ENCODE data around the gene AMPH. TPM values are rescaled to one million over a fixed set of nuclear protein-coding genes. Genes with fewer than 3 reads are reported as not detected.
"Not testable (repeated sequence)": the region's sequence is repeated elsewhere in the genome, so short reads cannot be mapped to it uniquely, and the experiment has no call there.

AMPH gene
- total and polyA plus RNA-seq, 3 experiments from 2014 or later: 0.18 TPM; not detected in 2

DNA sequence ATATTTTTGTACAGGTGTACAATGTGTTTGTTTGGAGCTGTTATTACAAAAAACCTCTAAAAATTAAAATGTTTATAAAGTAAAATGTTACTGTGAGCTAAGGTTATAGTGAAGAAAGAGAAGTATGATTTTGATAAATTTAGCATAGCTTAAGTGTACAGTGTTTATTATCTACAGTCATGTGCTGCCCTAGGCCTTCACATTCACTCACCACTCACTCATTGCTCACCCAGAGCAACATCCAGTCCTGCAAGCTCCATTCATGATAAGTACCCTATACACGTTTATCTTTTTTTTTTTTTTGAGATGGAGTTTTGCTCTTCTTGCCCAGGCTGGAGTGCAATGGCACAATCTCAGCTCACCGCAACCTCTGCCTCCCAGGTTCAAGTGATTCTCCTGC lies 59.6 kb downstream of the AMPH start:
- H3K4me3 Mint-ChIP-seq; H3K36me3 ChIP-seq (ENCODE audit: insufficient read depth, low read length); CTCF ChIA-PET; POLR2A ChIA-PET; DNase-seq; H3K27ac ChIP-seq (ENCODE audit: low read depth, low read length); H3K4me1 Mint-ChIP-seq; H3K9me3 ChIP-seq (ENCODE audit: low read length); H3K27ac Mint-ChIP-seq; H3K4me3 ChIP-seq (ENCODE audit: low read length); H3K27me3 Mint-ChIP-seq; H3K4me1 ChIP-seq (ENCODE audit: insufficient read depth, low read length); H3K36me3 Mint-ChIP-seq; H3K9me3 Mint-ChIP-seq; H3K27me3 ChIP-seq (ENCODE audit: insufficient read depth, low read length, poor library complexity, severe bottlenecking): not testable (repeated sequence)

DNA sequence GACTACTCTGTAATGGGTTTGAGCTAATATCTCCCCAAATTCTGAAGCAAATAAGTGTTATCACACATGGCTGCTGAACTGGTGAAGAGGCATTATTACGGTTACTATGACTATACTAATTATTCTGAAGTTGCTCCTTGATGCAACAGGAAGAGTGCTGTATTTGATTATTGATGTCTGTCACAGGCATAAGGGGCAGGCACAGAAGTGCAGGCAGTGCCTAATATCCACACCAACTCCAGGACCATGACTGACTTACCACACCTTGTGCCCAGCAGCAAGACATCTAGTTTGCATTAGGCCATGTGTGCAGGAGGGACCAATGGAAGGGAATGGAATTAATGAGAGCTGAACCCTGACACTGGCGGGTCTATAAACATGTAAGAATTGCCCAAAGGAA lies 62.7 kb downstream of the AMPH start:
- ChIA-PET POLR2A (no interaction called here), CTCF (interaction anchor here (1.2 kb wide), 1 partner anchor 10 kb away, joined by 3 read pairs; no protein-coding TSS in a partner anchor)
- H3K27me3 Mint-ChIP-seq: peaks cover 4 to 9% of the 10 kb centered on the region in 2 donors
- H3K36me3 ChIP-seq (ENCODE audit: insufficient read depth, low read length): no peaks in the 10 kb centered on the region
- DNase-seq: no peak
- no peak overlapping the region for H3K4me3 Mint-ChIP-seq
- H3K9me3 ChIP-seq (ENCODE audit: low read length): no peaks in the 10 kb centered on the region
- no peak overlapping the region for H3K4me3 ChIP-seq (ENCODE audit: low read length)
- no peaks in the 10 kb centered on the region for H3K4me1 Mint-ChIP-seq
- no peak overlapping the region for H3K27ac Mint-ChIP-seq
- no peaks in the 10 kb centered on the region for H3K36me3 Mint-ChIP-seq
- no peaks in the 10 kb centered on the region for H3K4me1 ChIP-seq (ENCODE audit: insufficient read depth, low read length)
- H3K27ac ChIP-seq (ENCODE audit: low read depth, low read length): no peak overlapping the region
- no peaks in the 10 kb centered on the region for H3K27me3 ChIP-seq (ENCODE audit: insufficient read depth, low read length, poor library complexity, severe bottlenecking)
- no peaks in the 10 kb centered on the region for H3K9me3 Mint-ChIP-seq

DNA sequence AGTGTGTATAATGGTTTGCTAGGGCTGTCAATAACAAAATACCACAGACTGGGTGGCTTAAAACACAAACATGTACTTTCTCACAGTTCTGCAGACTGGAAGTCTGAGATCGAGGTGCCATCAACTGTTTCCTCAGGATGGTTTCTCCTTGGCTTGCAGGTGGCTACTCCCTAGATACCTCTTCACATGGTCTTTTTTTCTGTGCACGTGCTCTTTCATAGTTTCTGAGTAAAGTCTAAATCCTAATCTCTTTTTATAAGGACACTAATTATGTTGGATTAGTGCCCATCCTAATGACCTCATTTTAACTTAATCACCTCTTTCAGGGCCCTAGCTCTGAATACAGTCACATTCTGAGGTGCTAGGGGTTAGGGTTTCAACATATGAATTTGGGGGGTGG lies 65.9 kb downstream of the AMPH start:
- Mint-ChIP-seq H3K4me3 (no peak overlapping the region), H3K9me3 (peaks cover 0 to 4% (median 0%) of the 10 kb centered on the region in 5 donors), H3K4me1 (no peaks in the 10 kb centered on the region), H3K27me3 (peaks cover 7 to 21% of the 10 kb centered on the region in 2 donors), H3K36me3 (peaks cover 0 to 1% (median 0%) of the 10 kb centered on the region in 3 donors), H3K27ac (no peak overlapping the region)
- H3K27ac ChIP-seq (ENCODE audit: low read depth, low read length): no peak overlapping the region
- no peak for DNase-seq
- H3K4me3 ChIP-seq (ENCODE audit: low read length): no peak overlapping the region
- ChIA-PET CTCF (no interaction called here), POLR2A (no interaction called here)
- no peaks in the 10 kb centered on the region for H3K27me3 ChIP-seq (ENCODE audit: insufficient read depth, low read length, poor library complexity, severe bottlenecking)
- no peaks in the 10 kb centered on the region for H3K4me1 ChIP-seq (ENCODE audit: insufficient read depth, low read length)
- no peaks in the 10 kb centered on the region for H3K36me3 ChIP-seq (ENCODE audit: insufficient read depth, low read length)
- no peaks in the 10 kb centered on the region for H3K9me3 ChIP-seq (ENCODE audit: low read length)

DNA sequence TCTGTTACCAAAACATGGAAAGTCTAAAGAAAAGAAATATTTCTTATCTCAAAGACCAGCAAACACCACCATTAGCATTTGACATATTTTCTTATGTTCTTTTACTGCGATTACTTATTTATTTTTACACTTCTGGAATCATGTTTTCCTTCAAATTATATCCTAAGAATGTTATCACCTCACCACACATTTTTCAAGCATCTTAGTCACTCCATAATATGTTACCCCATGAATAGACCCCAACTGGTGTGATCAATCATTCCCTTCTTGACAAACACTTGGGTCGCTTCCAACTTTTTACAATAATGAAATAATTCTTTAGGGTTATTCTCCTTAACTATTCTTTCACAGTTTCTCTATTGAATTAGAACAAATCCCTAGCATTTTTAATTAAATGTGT lies 67.4 kb downstream of the AMPH start:
- ChIA-PET CTCF (no interaction called here), POLR2A (no interaction called here)
- peaks cover 7 to 21% of the 10 kb centered on the region in 2 donors for H3K27me3 Mint-ChIP-seq

DNA sequence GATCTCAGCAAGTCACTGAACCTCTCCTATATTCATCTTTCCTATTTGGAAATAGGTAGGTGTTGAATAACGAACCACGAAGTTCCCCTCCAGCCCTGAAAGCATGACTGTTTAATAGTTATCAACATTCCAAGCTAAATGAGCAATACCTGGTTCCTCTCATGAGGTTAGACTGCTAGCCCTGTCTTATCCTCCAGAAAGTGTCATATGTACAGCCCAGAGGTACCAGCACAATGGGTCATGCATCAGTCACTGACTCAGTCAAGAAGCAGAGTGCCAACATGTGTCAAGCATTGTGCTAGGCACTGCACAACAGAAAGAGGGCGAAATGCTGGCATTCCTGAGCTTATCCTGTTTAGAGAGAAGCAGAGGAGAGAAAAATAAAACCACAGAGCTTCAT lies 70.0 kb downstream of the AMPH start:
- DNase-seq: no peak
- no peaks in the 10 kb centered on the region for H3K36me3 ChIP-seq (ENCODE audit: insufficient read depth, low read length)
- no peaks in the 10 kb centered on the region for H3K4me1 Mint-ChIP-seq
- H3K36me3 Mint-ChIP-seq: peaks cover 0 to 1% (median 0%) of the 10 kb centered on the region in 3 donors
- H3K4me1 ChIP-seq (ENCODE audit: insufficient read depth, low read length): no peaks in the 10 kb centered on the region
- POLR2A ChIA-PET: no interaction called here
- H3K27ac Mint-ChIP-seq: no peak overlapping the region
- H3K4me3 ChIP-seq (ENCODE audit: low read length): no peak overlapping the region
- CTCF ChIA-PET: no interaction called here
- peaks cover 0 to 4% (median 0%) of the 10 kb centered on the region in 5 donors for H3K9me3 Mint-ChIP-seq
- H3K27me3 ChIP-seq (ENCODE audit: insufficient read depth, low read length, poor library complexity, severe bottlenecking): no peaks in the 10 kb centered on the region
- H3K27me3 Mint-ChIP-seq: peaks cover 9 to 27% of the 10 kb centered on the region in 2 donors
- H3K9me3 ChIP-seq (ENCODE audit: low read length): no peaks in the 10 kb centered on the region
- H3K27ac ChIP-seq (ENCODE audit: low read depth, low read length): no peak overlapping the region
- no peak overlapping the region for H3K4me3 Mint-ChIP-seq

More for the DNA sequence above, 67.4 kb downstream of the AMPH start:
- H3K4me3 ChIP-seq (ENCODE audit: low read length): no peak overlapping the region
- no peak for DNase-seq
- no peaks in the 10 kb centered on the region for H3K4me1 Mint-ChIP-seq
- H3K36me3 Mint-ChIP-seq: peaks cover 0 to 1% (median 0%) of the 10 kb centered on the region in 3 donors
- H3K36me3 ChIP-seq (ENCODE audit: insufficient read depth, low read length): no peaks in the 10 kb centered on the region
- peaks cover 0 to 4% (median 0%) of the 10 kb centered on the region in 5 donors for H3K9me3 Mint-ChIP-seq
- H3K4me1 ChIP-seq (ENCODE audit: insufficient read depth, low read length): no peaks in the 10 kb centered on the region
- H3K4me3 Mint-ChIP-seq: no peak overlapping the region
- no peak overlapping the region for H3K27ac ChIP-seq (ENCODE audit: low read depth, low read length)
- no peaks in the 10 kb centered on the region for H3K27me3 ChIP-seq (ENCODE audit: insufficient read depth, low read length, poor library complexity, severe bottlenecking)
- no peak overlapping the region for H3K27ac Mint-ChIP-seq
- no peaks in the 10 kb centered on the region for H3K9me3 ChIP-seq (ENCODE audit: low read length)

DNA sequence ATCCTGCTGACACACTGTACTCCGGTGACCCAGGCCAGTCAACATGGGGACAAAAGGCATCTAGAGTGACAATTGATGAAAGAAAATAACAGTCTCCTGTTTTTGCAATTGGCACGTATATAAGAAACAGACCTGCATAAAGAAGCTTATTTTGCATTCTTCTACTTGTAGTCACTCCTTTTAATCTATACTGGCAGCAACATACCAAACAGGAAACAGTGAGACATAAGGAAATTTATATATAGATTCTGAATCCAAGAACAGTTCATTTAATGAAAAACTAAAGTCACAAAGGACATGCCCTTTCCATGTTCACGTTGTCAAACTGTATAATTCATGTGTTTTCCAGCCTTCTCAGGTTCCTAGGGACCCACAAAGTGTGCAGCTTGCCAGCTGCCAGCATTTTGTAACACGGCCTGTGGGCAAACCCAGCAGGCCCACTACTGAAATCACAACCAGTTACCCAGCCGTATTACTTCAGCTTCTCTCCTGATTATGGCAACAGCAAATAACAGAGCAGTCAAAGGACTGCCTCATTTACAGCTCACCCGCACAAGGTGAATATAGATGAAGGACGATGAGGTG lies 72.3 kb downstream of the AMPH start:
- ChIA-PET CTCF (interaction anchor here (1.2 kb wide), 1 partner anchor 10 kb away, joined by 3 read pairs; no protein-coding TSS in a partner anchor), POLR2A (no interaction called here)
- H3K4me1 ChIP-seq (ENCODE audit: insufficient read depth, low read length): no peaks in the 10 kb centered on the region
- peaks cover 13 to 20% of the 10 kb centered on the region in 2 donors for H3K27me3 Mint-ChIP-seq
- H3K36me3 ChIP-seq (ENCODE audit: insufficient read depth, low read length): no peaks in the 10 kb centered on the region
- H3K27ac ChIP-seq (ENCODE audit: low read depth, low read length): no peak overlapping the region
- peaks cover 3% of the 10 kb centered on the region for H3K27me3 ChIP-seq (ENCODE audit: insufficient read depth, low read length, poor library complexity, severe bottlenecking)
- H3K9me3 ChIP-seq (ENCODE audit: low read length): no peaks in the 10 kb centered on the region
- H3K9me3 Mint-ChIP-seq: peaks cover 0 to 4% (median 0%) of the 10 kb centered on the region in 5 donors
- peak overlapping the region in 1 of 8 donors; percentile 12 for H3K27ac Mint-ChIP-seq
- H3K36me3 Mint-ChIP-seq: peaks cover 0 to 1% (median 0%) of the 10 kb centered on the region in 3 donors
- no peak overlapping the region for H3K4me3 ChIP-seq (ENCODE audit: low read length)
- no peak overlapping the region for H3K4me3 Mint-ChIP-seq
- H3K4me1 Mint-ChIP-seq: no peaks in the 10 kb centered on the region
- DNase-seq: no peak

DNA sequence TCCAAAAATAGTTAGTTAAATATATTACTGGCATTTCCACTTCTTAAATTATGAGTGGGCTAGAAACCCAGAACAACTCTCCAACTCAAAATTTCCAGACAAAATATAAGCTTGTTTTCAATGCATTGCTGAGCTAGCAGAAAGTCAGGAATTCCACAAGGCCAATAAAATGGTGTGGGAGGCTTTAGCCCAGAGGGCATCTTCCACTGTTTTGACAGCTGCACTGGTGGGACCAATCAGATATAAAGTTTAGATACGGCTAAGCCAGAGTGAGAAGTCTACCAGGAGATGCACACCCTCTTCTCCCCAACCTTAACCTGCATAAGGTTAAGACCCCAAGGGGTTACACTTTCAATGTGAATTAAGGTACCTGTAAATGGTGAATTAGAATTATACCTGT lies 76.6 kb downstream of the AMPH start:
- CTCF ChIA-PET: no interaction called here

DNA sequence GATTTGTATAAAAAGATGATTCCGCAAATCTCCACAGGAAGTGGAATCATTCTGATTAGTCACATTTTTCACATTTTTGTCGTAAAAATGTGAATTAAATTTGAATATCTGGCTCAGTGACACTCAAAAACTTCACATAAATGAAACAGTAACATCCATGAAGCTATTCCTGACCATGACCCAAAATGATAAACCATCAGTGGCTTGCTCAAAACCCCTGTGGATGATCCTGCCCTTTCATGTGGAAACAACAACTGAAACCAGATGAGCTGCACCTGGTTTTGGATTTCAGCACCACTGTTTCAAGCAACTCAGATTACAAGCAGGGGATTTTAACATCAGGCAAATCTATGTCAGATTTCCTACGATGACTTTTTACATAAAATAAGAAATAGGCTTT lies 80.3 kb downstream of the AMPH start:
- Histone ChIP-seq H3K36me3 (ENCODE audit: insufficient read depth, low read length) (no peaks in the 10 kb centered on the region), H3K27me3 (ENCODE audit: insufficient read depth, low read length, poor library complexity, severe bottlenecking) (peaks cover 3% of the 10 kb centered on the region), H3K9me3 (ENCODE audit: low read length) (no peaks in the 10 kb centered on the region), H3K4me1 (ENCODE audit: insufficient read depth, low read length) (no peaks in the 10 kb centered on the region), H3K27ac (ENCODE audit: low read depth, low read length) (no peak overlapping the region), H3K4me3 (ENCODE audit: low read length) (no peak overlapping the region)
- H3K9me3 Mint-ChIP-seq: no peaks in the 10 kb centered on the region
- DNase-seq: no peak
- H3K36me3 Mint-ChIP-seq: no peaks in the 10 kb centered on the region
- ChIA-PET CTCF (no interaction called here), POLR2A (no interaction called here)
- no peak overlapping the region for H3K27ac Mint-ChIP-seq
- H3K27me3 Mint-ChIP-seq: peaks cover 13 to 28% of the 10 kb centered on the region in 2 donors
- no peaks in the 10 kb centered on the region for H3K4me1 Mint-ChIP-seq
- H3K4me3 Mint-ChIP-seq: no peak overlapping the region

More for the DNA sequence above, 76.6 kb downstream of the AMPH start:
- H3K4me1 ChIP-seq (ENCODE audit: insufficient read depth, low read length): no peaks in the 10 kb centered on the region
- H3K27ac ChIP-seq (ENCODE audit: low read depth, low read length): no peak overlapping the region
- H3K4me3 ChIP-seq (ENCODE audit: low read length): no peak overlapping the region
- Mint-ChIP-seq H3K4me1 (no peaks in the 10 kb centered on the region), H3K27ac (no peak overlapping the region), H3K27me3 (peaks cover 12 to 19% of the 10 kb centered on the region in 2 donors), H3K36me3 (no peaks in the 10 kb centered on the region), H3K4me3 (no peak overlapping the region), H3K9me3 (no peaks in the 10 kb centered on the region)
- no peak for DNase-seq
- H3K9me3 ChIP-seq (ENCODE audit: low read length): no peaks in the 10 kb centered on the region
- no peaks in the 10 kb centered on the region for H3K36me3 ChIP-seq (ENCODE audit: insufficient read depth, low read length)
- H3K27me3 ChIP-seq (ENCODE audit: insufficient read depth, low read length, poor library complexity, severe bottlenecking): peaks cover 3% of the 10 kb centered on the region
- POLR2A ChIA-PET: no interaction called here
